H9 (cell line): ENCODE data around the gene ANKRD17. TPM values are rescaled to one million over a fixed set of nuclear protein-coding genes. Genes with fewer than 3 reads are reported as not detected.

ENCODE experiments used
- DNase-seq: peaks from one replicate; pipeline ENCODE4 v3.0.0-alpha.2; 2017
- H2AFZ ChIP-seq: one replicate; pipeline ENCODE4 v1.6.1; 2013; ENCODE audit warnings: mild to moderate bottlenecking, low read length, control low read depth, moderate library complexity
- H2AK5ac ChIP-seq: 2 replicates; pipeline ENCODE4 v1.6.1; 2013; ENCODE audit warnings: low read length, control low read depth, mixed read lengths; ENCODE audit not compliant: insufficient read length
- H2BK120ac ChIP-seq: one replicate; pipeline ENCODE4 v1.6.1; 2013; ENCODE audit warnings: low read depth, mild to moderate bottlenecking, low read length, control low read depth, inconsistent platforms; ENCODE audit not compliant: poor library complexity, severe bottlenecking
- H2BK12ac ChIP-seq: 2 replicates; pipeline ENCODE4 v1.6.1; 2013; ENCODE audit warnings: low read length, control low read depth, mixed read lengths, low read depth; ENCODE audit not compliant: insufficient read length
- H2BK15ac ChIP-seq: 2 replicates; pipeline ENCODE4 v1.6.1; 2013; ENCODE audit warnings: low read depth, low read length, control low read depth
- H2BK20ac ChIP-seq: one replicate; pipeline ENCODE4 v1.6.1; 2013; ENCODE audit warnings: low read depth, mild to moderate bottlenecking, low read length, control low read depth, inconsistent platforms; ENCODE audit not compliant: poor library complexity, severe bottlenecking
- H2BK5ac ChIP-seq: 2 replicates; pipeline ENCODE4 v1.6.1; 2013; ENCODE audit warnings: low read length, control low read depth, mixed read lengths; ENCODE audit not compliant: insufficient read length
- H3K14ac ChIP-seq: 2 replicates; pipeline ENCODE4 v1.6.1; 2013; ENCODE audit warnings: low read length, control low read depth; ENCODE audit not compliant: insufficient read depth
- H3K18ac ChIP-seq: 2 replicates; pipeline ENCODE4 v1.6.1; 2013; ENCODE audit warnings: low read depth, mild to moderate bottlenecking, mixed read lengths, low read length, control low read depth; ENCODE audit not compliant: insufficient read length
- H3K23ac ChIP-seq: 2 replicates; pipeline ENCODE4 v1.6.1; 2013; ENCODE audit warnings: low read length, control low read depth, mixed read lengths, low read depth; ENCODE audit not compliant: insufficient read length
- H3K23me2 ChIP-seq: 2 replicates; pipeline ENCODE4 v1.6.1; 2013; ENCODE audit warnings: low read depth, mild to moderate bottlenecking, mixed read lengths, low read length, control low read depth; ENCODE audit not compliant: insufficient read length, poor library complexity, severe bottlenecking
- H3K27ac ChIP-seq: 2 replicates; pipeline ENCODE4 v1.5.1; 2013; ENCODE audit warnings: low read length, control low read depth, mixed read lengths, low read depth; ENCODE audit not compliant: insufficient read length
- H3K27me3 ChIP-seq: 2 replicates; pipeline ENCODE4 v1.6.1; 2013; ENCODE audit warnings: low read length, control low read depth, inconsistent platforms; ENCODE audit not compliant: insufficient read depth
- H3K4ac ChIP-seq: 2 replicates; pipeline ENCODE4 v1.6.1; 2013; ENCODE audit warnings: low read depth, mild to moderate bottlenecking, control low read depth, inconsistent platforms, low read length, moderate library complexity
- H3K4me1 ChIP-seq: 2 replicates; pipeline ENCODE4 v1.6.1; 2013; ENCODE audit warnings: low read length, control low read depth, inconsistent platforms; ENCODE audit not compliant: insufficient read depth
- H3K4me2 ChIP-seq: 2 replicates; pipeline ENCODE4 v1.6.1; 2013; ENCODE audit warnings: low read length, control low read depth, mixed read lengths; ENCODE audit not compliant: insufficient read length, insufficient read depth
- H3K56ac ChIP-seq: 2 replicates; pipeline ENCODE4 v1.6.1; 2013; ENCODE audit warnings: low read depth, mild to moderate bottlenecking, mixed read lengths, low read length, control low read depth; ENCODE audit not compliant: insufficient read length
- H3K79me1 ChIP-seq: 2 replicates; pipeline ENCODE4 v1.6.1; 2013; ENCODE audit warnings: low read depth, mild to moderate bottlenecking, moderate library complexity, low read length, control low read depth, inconsistent platforms; ENCODE audit not compliant: insufficient read depth, poor library complexity, severe bottlenecking
- H3K79me2 ChIP-seq: 2 replicates; pipeline ENCODE4 v1.6.1; 2013; ENCODE audit warnings: low read length, control low read depth, inconsistent platforms; ENCODE audit not compliant: insufficient read depth
- H3K9ac ChIP-seq: 2 replicates; pipeline ENCODE4 v1.6.1; 2013; ENCODE audit warnings: low read length, control low read depth, mixed read lengths; ENCODE audit not compliant: insufficient read length; ENCODE audit errors: extremely low read depth
- H3K9me3 ChIP-seq: one replicate; pipeline ENCODE4 v1.6.1; 2013; ENCODE audit warnings: low read depth, low read length, inconsistent platforms; ENCODE audit not compliant: control insufficient read depth
- H3T11ph ChIP-seq: one replicate; pipeline ENCODE4 v1.6.1; 2013; ENCODE audit warnings: mild to moderate bottlenecking, low read length, control low read depth, inconsistent platforms
- H4K20me1 ChIP-seq: one replicate; pipeline ENCODE4 v1.6.1; 2013; ENCODE audit not compliant: control insufficient read depth, insufficient read length, insufficient read depth
- H4K5ac ChIP-seq: 2 replicates; pipeline ENCODE4 v1.6.1; 2013; ENCODE audit warnings: low read depth, mild to moderate bottlenecking, mixed read lengths, low read length, control low read depth; ENCODE audit not compliant: insufficient read length
- H4K8ac ChIP-seq: replicated peaks from 2 replicates; pipeline ENCODE4 v1.6.1; 2013; ENCODE audit warnings: low read length, control low read depth, mixed read lengths, low read depth; ENCODE audit not compliant: insufficient read length
- H4K91ac ChIP-seq: 2 replicates; pipeline ENCODE4 v1.6.1; 2013; ENCODE audit warnings: low read depth, mild to moderate bottlenecking, moderate library complexity, mixed read lengths, low read length, control low read depth; ENCODE audit not compliant: insufficient read length
- H3K27ac Mint-ChIP-seq, 3 experiments: 2 replicates in 2 of 3; 3 replicates in 1 of 3; pipeline ENCODE4 v1.8.0; 2020 to 2021; ENCODE audit warnings: mixed read lengths in 3 of 3, mild to moderate bottlenecking in 1 of 3, moderate library complexity in 1 of 3
- H3K27me3 Mint-ChIP-seq: 2 replicates; pipeline ENCODE4 v1.8.0; 2021; ENCODE audit warnings: low read depth, mild to moderate bottlenecking, moderate library complexity, mixed read lengths
- H3K36me3 Mint-ChIP-seq, 3 experiments: 2 replicates in 2 of 3; 3 replicates in 1 of 3; pipeline ENCODE4 v1.8.0; 2020 to 2021; ENCODE audit warnings: low read depth in 3 of 3, mixed read lengths in 3 of 3; ENCODE audit not compliant: insufficient read depth in 1 of 3
- H3K4me1 Mint-ChIP-seq, 2 experiments: 2 replicates each; pipeline ENCODE4 v1.8.0; 2020; ENCODE audit warnings: mixed read lengths in 2 of 2
- H3K4me3 Mint-ChIP-seq, 2 experiments: 2 replicates in 1 of 2; 3 replicates in 1 of 2; pipeline ENCODE4 v1.8.0; 2020 to 2021; ENCODE audit warnings: mild to moderate bottlenecking in 2 of 2, mixed read lengths in 2 of 2, moderate library complexity in 1 of 2
- H3K9me3 Mint-ChIP-seq, 2 experiments: 2 replicates in 1 of 2; 3 replicates in 1 of 2; pipeline ENCODE4 v1.8.0; 2020; ENCODE audit warnings: mild to moderate bottlenecking in 2 of 2, mixed read lengths in 2 of 2, moderate library complexity in 1 of 2
- CTCF ChIP-seq: fragments of 200-600 bp; sonication (generic); conservative IDR thresholded peaks from 3 replicates; pipeline ENCODE4 v1.8.0; 2021; ENCODE audit warnings: antibody characterized with exemption, mild to moderate bottlenecking
- WGBS: extraction: QIAGEN DNeasy Blood & Tissue Kit; methylation state at CpG from one replicate; pipeline ENCODE4 v1.1.7; 2013; ENCODE audit warnings: missing lambda C conversion rate, low lambda C conversion rate, mixed read lengths; ENCODE audit not compliant: insufficient read length; ENCODE audit errors: extremely low coverage; 5-methylcytosine and 5-hydroxymethylcytosine counted together
- total RNA-seq: library from RNA; stranded (reverse); gene quantifications from 2 replicates; pipeline ENCODE4 v1.2.1, GENCODE V29; 2021

Gene ANKRD17
- total RNA-seq, 1 experiment from 2014 or later, result 82.4 TPM

GRCh38 chr4:73037057-73037456, 221.5 kb downstream of the ANKRD17 start:
- H3T11ph ChIP-seq, result no peak overlapping the region
- peaks cover 11% of the 10 kb centered on the region for H3K9me3 ChIP-seq
- no peak overlapping the region for H2AFZ ChIP-seq
- no peak overlapping the region for H2BK5ac ChIP-seq
- no peaks in the 10 kb centered on the region for H3K79me2 ChIP-seq
- H3K4ac ChIP-seq, result no peak overlapping the region
- no peak overlapping the region for H3K4me2 ChIP-seq
- no peaks in the 10 kb centered on the region for H3K79me1 ChIP-seq
- no peak overlapping the region for H4K5ac ChIP-seq
- WGBS, result no CpG with 5 or more reads among the region's 4 CpGs
- H2BK12ac ChIP-seq, result no peak overlapping the region
- no peak overlapping the region for H3K4me3 Mint-ChIP-seq
- no peak overlapping the region for H4K91ac ChIP-seq
- H3K56ac ChIP-seq, result no peak overlapping the region
- H3K9me3 Mint-ChIP-seq, result peaks cover 21 to 27% of the 10 kb centered on the region in 2 experiments
- H3K4me1 ChIP-seq, result no peaks in the 10 kb centered on the region
- no peaks in the 10 kb centered on the region; the same call in 1 of the 2 replicates for H3K27me3 Mint-ChIP-seq
- H4K20me1 ChIP-seq, result no peaks in the 10 kb centered on the region
- no peak overlapping the region for H4K8ac ChIP-seq
- no peak overlapping the region for H2AK5ac ChIP-seq
- no peak for DNase-seq
- no peaks in the 10 kb centered on the region for H3K23me2 ChIP-seq
- no peak overlapping the region for H2BK20ac ChIP-seq
- no peak overlapping the region for H3K18ac ChIP-seq
- no peak overlapping the region for H2BK15ac ChIP-seq
- H3K4me1 Mint-ChIP-seq, result no peaks in the 10 kb centered on the region
- H3K27me3 ChIP-seq, result no peaks in the 10 kb centered on the region
- peaks cover 8 to 25% (median 16%) of the 10 kb centered on the region in 3 experiments for H3K36me3 Mint-ChIP-seq
- TF ChIP-seq CTCF, result no peak
- no peak overlapping the region for H3K14ac ChIP-seq
- no peak overlapping the region for H3K27ac Mint-ChIP-seq
- H3K9ac ChIP-seq, result no peak overlapping the region
- no peak overlapping the region for H2BK120ac ChIP-seq
- H3K23ac ChIP-seq, result no peak overlapping the region
- H3K27ac ChIP-seq, result no peak overlapping the region
